Mesenchymal stem cell (in vitro differentiated cells and primary cell): ENCODE results near the gene DNAJC22.
A peak's percentile ranks its signal among the peaks of the same experiment; 100 is the strongest.
"Not testable (repeated sequence)": the region's sequence is repeated elsewhere in the genome, so short reads cannot be mapped to it uniquely, and the experiment has no call there.

ENCODE experiments used
- DNase-seq: peaks from one replicate; pipeline ENCODE4 v3.0.0-alpha.2; 2013
- H2AFZ ChIP-seq: one replicate; pipeline ENCODE4 v1.6.1; 2013; ENCODE audit warnings: low read depth, mild to moderate bottlenecking, control low read depth, inconsistent platforms, low read length, moderate library complexity
- H2AK5ac ChIP-seq: 2 replicates; pipeline ENCODE4 v1.6.1; 2013; ENCODE audit warnings: low read length, moderate library complexity, mild to moderate bottlenecking, inconsistent platforms; ENCODE audit not compliant: severe bottlenecking
- H2BK120ac ChIP-seq: one replicate; pipeline ENCODE4 v1.6.1; 2013; ENCODE audit warnings: low read depth, mild to moderate bottlenecking, inconsistent platforms, low read length, moderate library complexity
- H2BK12ac ChIP-seq, 2 experiments: one replicate each; pipeline ENCODE4 v1.6.1; 2013; ENCODE audit warnings: inconsistent platforms in 2 of 2, low read length in 2 of 2, mild to moderate bottlenecking in 2 of 2, moderate library complexity in 2 of 2, control low read depth in 1 of 2
- H2BK15ac ChIP-seq: one replicate; pipeline ENCODE4 v1.6.1; 2013; ENCODE audit warnings: mild to moderate bottlenecking, low read depth, inconsistent platforms; ENCODE audit not compliant: poor library complexity, severe bottlenecking
- H2BK5ac ChIP-seq: 2 replicates; pipeline ENCODE4 v1.6.1; 2013; ENCODE audit warnings: low read depth, mild to moderate bottlenecking, low read length, control low read depth, inconsistent platforms; ENCODE audit not compliant: poor library complexity, severe bottlenecking
- H3K14ac ChIP-seq, 2 experiments: one replicate each; pipeline ENCODE4 v1.6.1; 2013; ENCODE audit warnings: inconsistent platforms in 2 of 2, low read length in 2 of 2, control low read depth in 1 of 2, mild to moderate bottlenecking in 1 of 2, moderate library complexity in 1 of 2
- H3K18ac ChIP-seq, 2 experiments: one replicate each; pipeline ENCODE4 v1.6.1; 2013; ENCODE audit warnings: inconsistent platforms in 2 of 2, low read length in 2 of 2, control low read depth in 1 of 2, low read depth in 1 of 2, mild to moderate bottlenecking in 1 of 2
- H3K23ac ChIP-seq, 2 experiments: one replicate each; pipeline ENCODE4 v1.6.1; 2013; ENCODE audit warnings: inconsistent platforms in 2 of 2, low read length in 2 of 2, mild to moderate bottlenecking in 2 of 2, moderate library complexity in 2 of 2, control low read depth in 1 of 2
- H3K27ac ChIP-seq: 2 replicates; pipeline ENCODE4 v1.5.1; 2013; ENCODE audit warnings: mild to moderate bottlenecking, moderate library complexity, low read length, control low read depth, inconsistent platforms; ENCODE audit not compliant: poor library complexity, severe bottlenecking
- H3K27me3 ChIP-seq, 2 experiments: 2 replicates each; pipeline versions ENCODE4 v1.6.1 to v1.7.0; 2013; ENCODE audit warnings: low read length in 2 of 2, mild to moderate bottlenecking in 2 of 2, moderate library complexity in 2 of 2, control low read depth in 1 of 2, inconsistent platforms in 1 of 2; ENCODE audit not compliant: control insufficient read depth in 1 of 2, insufficient read depth in 1 of 2
- H3K36me3 ChIP-seq, 2 experiments: 2 replicates each; pipeline versions ENCODE4 v1.6.1 to v1.7.0; 2013; ENCODE audit warnings: low read length in 2 of 2, control low read depth in 1 of 2, inconsistent platforms in 1 of 2, low read depth in 1 of 2, mild to moderate bottlenecking in 1 of 2; ENCODE audit not compliant: insufficient read depth in 2 of 2, control insufficient read depth in 1 of 2
- H3K4ac ChIP-seq, 2 experiments: one replicate each; pipeline ENCODE4 v1.6.1; 2013; ENCODE audit warnings: inconsistent platforms in 2 of 2, low read length in 2 of 2, mild to moderate bottlenecking in 2 of 2, moderate library complexity in 2 of 2, control low read depth in 1 of 2, low read depth in 1 of 2
- H3K4me1 ChIP-seq: 2 replicates; pipeline ENCODE4 v1.6.1; 2013; ENCODE audit warnings: low read depth, low read length, control low read depth; ENCODE audit not compliant: control insufficient read depth, insufficient read depth
- H3K4me2 ChIP-seq: 2 replicates; pipeline ENCODE4 v1.6.1; 2013; ENCODE audit warnings: low read length, mild to moderate bottlenecking, inconsistent platforms; ENCODE audit not compliant: poor library complexity, severe bottlenecking
- H3K4me3 ChIP-seq, 2 experiments: 2 replicates each; pipeline versions ENCODE4 v1.5.1 to v1.7.0; 2013; ENCODE audit warnings: low read length in 2 of 2, mild to moderate bottlenecking in 2 of 2, control low read depth in 1 of 2, low read depth in 1 of 2; ENCODE audit not compliant: insufficient read depth in 1 of 2
- H3K79me1 ChIP-seq: replicated peaks from 2 replicates; pipeline ENCODE4 v1.6.1; 2013; ENCODE audit warnings: mild to moderate bottlenecking, control low read depth, low read length, inconsistent platforms; ENCODE audit not compliant: poor library complexity, severe bottlenecking
- H3K9ac ChIP-seq: 2 replicates; pipeline ENCODE4 v1.7.0; 2013; ENCODE audit warnings: mild to moderate bottlenecking, low read length, moderate library complexity
- H3K9me3 ChIP-seq: 2 replicates; pipeline ENCODE4 v1.7.0; 2013; ENCODE audit warnings: mild to moderate bottlenecking, low read length; ENCODE audit not compliant: control insufficient read depth
- H4K8ac ChIP-seq: one replicate; pipeline ENCODE4 v1.6.1; 2013; ENCODE audit warnings: inconsistent platforms, mild to moderate bottlenecking, low read length, moderate library complexity
- H4K91ac ChIP-seq: one replicate; pipeline ENCODE4 v1.6.1; 2013; ENCODE audit warnings: mild to moderate bottlenecking, low read length, inconsistent platforms
- WGBS: methylation state at CpG from one replicate; pipeline ENCODE4 v1.1.7; 2013; ENCODE audit warnings: mixed read lengths; 5-methylcytosine and 5-hydroxymethylcytosine counted together

The DNAJC22 gene

GRCh38 chr12:49375406-49375805 lies 28.7 kb downstream of the DNAJC22 start:
- Histone ChIP-seq H3K27me3 (no peaks in the 10 kb centered on the region), H2BK5ac (no peak overlapping the region), H3K27ac (no peak overlapping the region), H3K9me3 (no peaks in the 10 kb centered on the region), H3K36me3 (no peaks in the 10 kb centered on the region), H4K8ac (no peak overlapping the region), H3K4me1 (peaks cover 11% of the 10 kb centered on the region), H2BK120ac (no peak overlapping the region), H3K18ac (no peak overlapping the region), H3K4ac (no peak overlapping the region), H3K23ac (no peak overlapping the region), H2AK5ac (no peak overlapping the region), H4K91ac (no peak overlapping the region), H3K9ac (no peak overlapping the region), H3K14ac (no peak overlapping the region), H2AFZ (no peak overlapping the region), H3K79me1 (peaks cover 1% of the 10 kb centered on the region), H2BK12ac (no peak overlapping the region), H2BK15ac (no peak overlapping the region), H3K4me2 (no peak overlapping the region), H3K4me3 (no peak overlapping the region)
- WGBS = 100% methylated on average over 1 of the region's 1 CpG
- no peak for DNase-seq

- Histone ChIP-seq H3K23ac (no peak overlapping the region), H3K36me3 (no peaks in the 10 kb centered on the region), H2BK12ac (no peak overlapping the region), H3K9me3 (no peaks in the 10 kb centered on the region), H3K79me1 (peaks cover 2% of the 10 kb centered on the region), H2AFZ (no peak overlapping the region), H4K91ac (no peak overlapping the region), H3K27ac (no peak overlapping the region), H3K27me3 (no peaks in the 10 kb centered on the region), H3K18ac (no peak overlapping the region), H2BK5ac (no peak overlapping the region), H3K4ac (no peak overlapping the region), H3K14ac (no peak overlapping the region), H4K8ac (no peak overlapping the region), H3K4me3 (no peak overlapping the region), H3K9ac (no peak overlapping the region), H2AK5ac (no peak overlapping the region), H3K4me2 (no peak overlapping the region), H2BK120ac (no peak overlapping the region), H2BK15ac (no peak overlapping the region), H3K4me1 (peaks cover 10% of the 10 kb centered on the region)
- DNase-seq = no peak
- WGBS = no CpG with 5 or more reads among the region's 2 CpGs
Measured at GRCh38 chr12:49377386-49377785, 30.7 kb downstream of the DNAJC22 start.

- WGBS = 97% methylated on average over 9 of the region's 9 CpGs
- not testable (repeated sequence) for H3K14ac ChIP-seq, H2BK12ac ChIP-seq, H3K9ac ChIP-seq, H2AK5ac ChIP-seq, H3K27me3 ChIP-seq, H2BK120ac ChIP-seq, H2BK15ac ChIP-seq, H3K27ac ChIP-seq, H3K4me2 ChIP-seq, H2BK5ac ChIP-seq, H3K4me3 ChIP-seq, H4K91ac ChIP-seq, H4K8ac ChIP-seq, H3K9me3 ChIP-seq, H3K36me3 ChIP-seq, H3K4me1 ChIP-seq, H3K23ac ChIP-seq, H3K18ac ChIP-seq, DNase-seq, H2AFZ ChIP-seq, H3K4ac ChIP-seq, H3K79me1 ChIP-seq
Measured at GRCh38 chr12:49380184-49380583, 33.5 kb downstream of the DNAJC22 start.

GRCh38 chr12:49388682-49389386 lies 42.1 kb downstream of the DNAJC22 start:
- Histone ChIP-seq H3K4me3 (no peak overlapping the region), H3K4ac (no peak overlapping the region), H3K18ac (no peak overlapping the region), H3K14ac (no peak overlapping the region), H2BK15ac (no peak overlapping the region), H2BK120ac (no peak overlapping the region), H3K23ac (peak overlapping the region in 1 of 2 experiments; percentile 26), H3K27me3 (no peaks in the 10 kb centered on the region), H2BK5ac (no peak overlapping the region), H3K9me3 (no peaks in the 10 kb centered on the region), H3K4me2 (no peak overlapping the region), H2BK12ac (no peak overlapping the region), H3K27ac (no peak overlapping the region), H2AFZ (no peak overlapping the region), H3K79me1 (peaks cover 14% of the 10 kb centered on the region), H3K9ac (no peak overlapping the region), H3K4me1 (no peaks in the 10 kb centered on the region), H4K8ac (no peak overlapping the region), H3K36me3 (peaks cover 4 to 5% of the 10 kb centered on the region in 2 experiments), H2AK5ac (no peak overlapping the region), H4K91ac (no peak overlapping the region)
- 69% methylated on average over 18 of the region's 18 CpGs for WGBS
- no peak for DNase-seq
